Left ventricle myocardium superior (tissue), 1 donor: ENCODE measurements around the gene CACNA1A. TPM values are rescaled to one million over a fixed set of nuclear protein-coding genes. Genes with fewer than 3 reads are reported as not detected.
A peak's percentile ranks its signal among the peaks of the same experiment; 100 is the strongest.
"Not testable (repeated sequence)": the region's sequence is repeated elsewhere in the genome, so short reads cannot be mapped to it uniquely, and the experiment has no call there.

ENCODE experiments used
- ATAC-seq: fragments of 200-7000 bp; cut with Tn5 transposase; one replicate; pipeline ENCODE4 v1.9.1; 2020; ENCODE audit warnings: mild to moderate bottlenecking, moderate library complexity
- DNase-seq: peaks from one replicate; pipeline ENCODE4 v3.0.0-alpha.2; 2020
- intact Hi-C: fragments of 100-400 bp; cut with micrococcal nuclease; formaldehyde crosslinking; loops from one replicate; pipeline ENCODE4 v1.11.0; 2022
- total RNA-seq: library from RNA; stranded (reverse); fragmentation: NEBNext Ultra II Directional; extraction: Animal tissue kit (Norgen Biotek cat#: 25700); gene quantifications from one replicate; pipeline ENCODE4 v1.2.1, GENCODE V29; 2021
- donor health status: DM: no; HTN: yes; CAD: no; lungs with severe emphysema.

Gene CACNA1A
- total RNA-seq, 1 donor from 2014 or later: 0.42 TPM

DNA sequence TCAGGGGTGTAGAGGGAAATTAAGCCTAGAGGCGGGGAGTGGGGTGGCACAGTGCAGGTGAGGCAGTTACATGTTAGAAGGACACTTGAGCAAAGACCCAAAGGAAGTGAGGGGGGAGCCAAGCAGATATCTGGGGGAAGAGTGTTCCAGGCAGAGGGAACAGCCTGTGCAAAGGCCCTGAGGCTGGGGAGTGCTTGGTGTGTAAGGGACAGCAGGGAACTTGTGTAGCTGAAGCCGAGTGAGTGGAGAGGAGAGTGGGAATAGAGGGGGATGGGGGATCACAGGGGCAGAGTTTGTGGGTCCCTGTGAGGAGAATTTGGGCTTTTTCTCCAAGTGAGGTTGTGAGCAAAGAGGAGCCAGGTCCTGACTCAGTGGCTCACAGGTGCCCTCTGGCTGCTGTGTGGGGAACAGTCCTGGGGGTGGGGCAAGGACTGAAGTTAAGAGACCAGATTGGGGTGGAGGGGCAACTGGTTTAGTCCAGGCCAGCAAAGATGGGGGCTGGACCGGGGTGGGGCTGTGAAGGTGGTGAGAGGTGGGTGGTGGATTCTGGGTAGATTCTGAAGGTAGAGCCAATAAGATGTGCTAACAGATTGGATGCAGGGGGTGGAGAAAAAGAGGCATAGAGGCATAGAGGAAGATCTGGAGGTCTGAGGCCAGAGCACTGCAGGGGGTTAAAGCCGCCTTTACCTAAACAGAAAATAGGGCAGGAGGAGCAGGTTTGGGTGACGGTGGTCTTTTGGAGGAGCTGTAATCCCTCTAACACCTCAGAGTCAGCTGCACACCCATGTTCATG is 75.3 kb downstream of the CACNA1A start:
- DNase-seq (peak; percentile 42), ATAC-seq (no peak)
- intact Hi-C loops: no loop called here

- intact Hi-C loops: no loop called here
- no peak for ATAC-seq
Observed at GRCh38 chr19:13429563-13429962, 76.7 kb downstream of the CACNA1A start.

GRCh38 chr19:13428352-13428751 is 77.9 kb downstream of the CACNA1A start:
- ATAC-seq: no peak
- intact Hi-C loops: no loop called here
- DNase-seq: no peak

More at GRCh38 chr19:13429563-13429962, 76.7 kb downstream of the CACNA1A start:
- DNase-seq: no peak

DNA sequence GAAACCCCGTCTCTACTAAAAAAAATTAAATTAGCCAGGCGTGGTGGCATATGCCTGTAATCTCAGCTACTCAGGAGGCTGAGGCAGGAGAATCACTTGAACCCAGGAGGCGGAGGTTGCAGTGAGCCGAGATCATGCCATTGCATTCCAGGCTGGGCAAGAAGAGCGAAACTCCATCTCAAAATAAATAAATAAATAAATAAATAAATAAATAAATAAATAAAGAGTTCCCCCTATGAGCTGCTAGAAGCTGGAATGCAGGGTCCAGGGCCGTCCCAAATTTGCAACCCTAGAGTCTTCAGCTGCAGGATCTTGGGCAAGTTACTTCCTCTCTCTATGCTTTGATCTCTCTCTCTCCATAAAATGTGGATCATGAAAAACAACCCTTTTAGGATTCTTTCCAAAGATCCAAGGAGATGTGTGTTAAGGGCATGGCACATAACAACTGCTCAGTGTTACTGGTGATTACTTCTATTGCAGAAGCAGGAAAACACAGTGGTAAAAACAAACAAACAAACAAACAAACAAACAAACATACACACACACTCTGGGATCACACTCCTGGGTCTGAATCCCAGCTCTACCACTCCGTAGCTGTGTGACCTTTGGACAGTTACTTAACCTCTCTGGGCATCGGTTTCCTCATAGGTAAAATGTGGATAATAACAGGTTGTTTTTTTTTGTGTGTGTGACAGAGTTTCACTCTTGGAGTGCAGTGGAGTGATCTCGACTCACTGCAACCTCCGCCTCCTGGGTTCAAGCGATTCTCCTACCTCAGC is 78.8 kb downstream of the CACNA1A start:
- DNase-seq (no peak), ATAC-seq (no peak)
- intact Hi-C loops: no loop called here

DNA sequence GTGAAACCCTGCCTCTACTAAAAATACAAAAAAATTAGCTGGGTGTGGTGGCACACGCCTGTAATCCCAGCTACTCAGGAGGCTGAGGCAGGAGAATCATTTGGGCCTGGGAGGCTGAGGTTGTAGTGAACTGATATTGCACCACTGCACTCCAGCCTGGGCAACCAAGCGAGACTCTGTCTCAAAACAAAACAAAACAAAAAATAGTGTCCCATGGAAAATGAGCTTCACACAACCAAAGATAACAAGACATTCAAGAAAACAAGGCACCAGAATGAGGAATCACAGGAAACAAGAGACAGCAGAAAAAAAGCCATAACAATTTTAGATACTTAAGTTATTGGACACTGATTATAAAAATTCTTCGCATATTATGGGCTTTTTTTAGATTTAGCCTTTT is 80.4 kb downstream of the CACNA1A start:
- DNase-seq, intact Hi-C loops, ATAC-seq: not testable (repeated sequence)

- no peak for DNase-seq
Observed at GRCh38 chr19:13425151-13425550, 81.1 kb downstream of the CACNA1A start.

GRCh38 chr19:13420780-13421179 is 85.5 kb downstream of the CACNA1A start:
- intact Hi-C loops: no loop called here
- ATAC-seq (no peak), DNase-seq (no peak)

More at GRCh38 chr19:13425151-13425550, 81.1 kb downstream of the CACNA1A start:
- ATAC-seq: no peak
- intact Hi-C loops: no loop called here

GRCh38 chr19:13417054-13417453 is 89.2 kb downstream of the CACNA1A start:
- intact Hi-C loops: no loop called here
- no peak for ATAC-seq
- no peak for DNase-seq

- ATAC-seq (no peak), DNase-seq (no peak)
- intact Hi-C loops: no loop called here
Observed at GRCh38 chr19:13411899-13412298, 94.4 kb downstream of the CACNA1A start.

GRCh38 chr19:13410946-13411345 is 95.3 kb downstream of the CACNA1A start:
- intact Hi-C loops: no loop called here
- DNase-seq: no peak
- no peak for ATAC-seq

GRCh38 chr19:13408889-13409518 is 97.3 kb downstream of the CACNA1A start:
- intact Hi-C loops: no loop called here
- ATAC-seq (no peak), DNase-seq (no peak)

GRCh38 chr19:13404236-13404635 is 102.0 kb downstream of the CACNA1A start:
- intact Hi-C loops: no loop called here

GRCh38 chr19:13401388-13401787 is 104.9 kb downstream of the CACNA1A start:
- no peak for ATAC-seq
- intact Hi-C loops: no loop called here
- DNase-seq: no peak

More at GRCh38 chr19:13404236-13404635, 102.0 kb downstream of the CACNA1A start:
- no peak for DNase-seq
- ATAC-seq: no peak

DNA sequence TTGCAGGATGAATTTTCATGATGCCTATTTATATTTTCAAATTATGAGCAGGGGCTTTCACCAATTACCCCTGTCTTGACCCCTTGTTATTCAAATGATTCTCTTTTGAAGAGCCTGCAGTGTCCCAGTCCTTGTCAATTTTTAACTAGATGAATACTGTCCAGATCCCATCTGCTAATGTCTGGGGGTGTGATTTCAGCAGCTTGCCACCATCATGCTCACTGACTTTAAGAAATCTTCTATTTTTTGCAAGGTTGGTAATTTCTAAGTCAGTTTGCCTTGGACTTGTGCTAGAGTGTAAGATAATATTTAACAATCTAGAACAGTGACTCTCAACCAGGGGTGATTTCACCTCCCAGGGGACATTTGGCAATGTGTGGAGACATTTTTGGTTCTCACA is 106.0 kb downstream of the CACNA1A start:
- intact Hi-C loops: no loop called here
- ATAC-seq: no peak
- no peak for DNase-seq

GRCh38 chr19:13399746-13400145 is 106.5 kb downstream of the CACNA1A start:
- ATAC-seq (no peak), DNase-seq (no peak)
- intact Hi-C loops: no loop called here

DNA sequence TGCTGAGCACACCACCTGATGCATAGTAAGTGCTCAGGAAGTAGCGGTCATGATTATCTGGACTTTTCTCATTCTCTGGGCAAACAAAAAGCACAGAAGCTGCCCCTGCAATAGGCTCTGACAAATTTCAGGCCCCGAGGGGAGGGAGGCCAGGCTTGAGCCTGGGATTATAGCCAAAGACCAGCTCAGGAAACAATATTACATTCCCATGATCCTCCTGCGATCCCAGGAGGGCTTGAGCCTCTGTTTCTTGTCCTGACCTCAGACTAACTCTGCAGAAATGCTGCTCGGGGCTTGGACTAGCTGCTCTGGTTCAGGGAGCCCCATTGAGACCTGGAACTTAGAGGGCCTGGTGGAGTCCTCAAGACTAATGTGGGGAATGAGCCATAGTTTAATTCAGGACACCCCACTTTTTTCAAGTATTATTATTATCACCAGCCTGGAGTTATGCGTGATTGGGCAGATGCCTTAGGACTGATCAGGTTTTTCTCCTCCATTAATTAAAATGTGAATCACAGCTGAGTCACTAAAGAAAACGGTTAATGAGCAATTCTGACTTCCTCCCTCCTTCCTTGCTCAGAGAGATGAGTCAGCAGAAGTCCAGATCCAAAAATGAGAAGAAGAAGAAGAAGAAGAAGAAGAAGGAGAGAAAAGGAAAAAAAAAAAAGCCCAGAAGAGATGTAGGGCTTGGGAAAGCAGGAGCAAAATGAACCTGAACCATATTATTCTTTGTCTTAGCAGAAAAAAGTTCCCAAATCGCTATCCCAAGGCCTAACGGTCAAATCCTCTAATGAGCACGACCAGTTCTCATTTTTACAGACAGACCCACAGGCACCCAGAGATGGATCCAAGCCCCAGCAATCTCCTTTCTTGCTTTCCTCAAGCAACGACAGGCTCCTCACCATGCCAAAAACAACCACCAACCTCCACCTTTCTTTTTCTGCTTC is 107.2 kb downstream of the CACNA1A start:
- intact Hi-C loops: no loop called here
- peak; percentile 83 for ATAC-seq

GRCh38 chr19:13398182-13398581 is 108.1 kb downstream of the CACNA1A start:
- no peak for DNase-seq
- intact Hi-C loops: no loop called here
- ATAC-seq: no peak

More for the DNA sequence above, 107.2 kb downstream of the CACNA1A start:
- DNase-seq: peak; percentile 36

DNA sequence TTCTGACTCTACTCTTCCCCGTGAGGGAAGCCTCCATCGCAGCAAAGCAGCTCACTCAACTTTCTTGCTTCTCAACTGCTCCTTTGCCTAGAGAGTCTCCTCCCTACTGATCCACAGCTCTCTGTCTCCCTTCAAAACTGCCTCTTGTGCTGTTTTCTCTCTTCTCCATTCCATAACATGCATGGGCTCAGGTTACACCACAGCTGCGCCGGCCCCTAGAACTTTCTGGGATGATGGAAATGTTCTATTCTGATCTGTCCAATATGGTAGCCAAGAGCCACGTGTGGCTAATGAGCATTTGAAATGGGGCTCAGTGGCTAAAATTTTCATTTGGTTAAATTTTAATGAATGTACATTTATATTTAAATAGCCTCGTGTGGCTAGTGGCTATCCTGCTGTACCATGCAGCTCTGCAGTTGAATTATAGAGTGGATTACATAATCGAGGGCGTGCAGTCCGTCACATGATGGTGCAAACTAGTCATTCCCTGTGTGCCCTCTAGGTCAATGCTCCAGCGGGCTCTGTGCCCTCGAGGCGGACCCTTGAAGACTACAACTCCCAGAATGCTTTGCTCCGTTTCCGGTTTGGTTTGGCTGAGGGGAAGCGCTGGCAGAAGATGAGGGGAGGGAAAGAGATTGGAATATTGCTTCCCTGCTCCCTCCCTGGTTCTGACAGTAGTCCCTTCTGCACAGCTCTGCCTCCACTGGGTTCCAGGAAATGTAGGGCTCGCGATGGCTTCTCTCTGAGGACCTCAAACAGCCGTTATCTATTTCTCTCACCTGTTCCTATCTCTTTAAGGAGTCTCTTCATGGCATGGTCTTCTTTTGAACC is 109.8 kb downstream of the CACNA1A start:
- peak; percentile 40 for DNase-seq
- ATAC-seq: peak; percentile 63
- intact Hi-C loops: no loop called here
